Measurements from ENCODE around the gene KIAA1671. TPM values are rescaled to one million over a fixed set of nuclear protein-coding genes. Genes with fewer than 3 reads are reported as not detected.
A peak's percentile ranks its signal among the peaks of the same experiment; 100 is the strongest.

Gene KIAA1671
- total and polyA plus RNA-seq, 2 of the 13 experiments (the other 11 are each of a cell fraction or from before 2014, with no cell fraction given): 13.5 to 13.6 TPM

GRCh38 chr22:24951942-24952836 lies at the start of gene KIAA1671 (continued):
- TF ChIP-seq, protein P1, sequence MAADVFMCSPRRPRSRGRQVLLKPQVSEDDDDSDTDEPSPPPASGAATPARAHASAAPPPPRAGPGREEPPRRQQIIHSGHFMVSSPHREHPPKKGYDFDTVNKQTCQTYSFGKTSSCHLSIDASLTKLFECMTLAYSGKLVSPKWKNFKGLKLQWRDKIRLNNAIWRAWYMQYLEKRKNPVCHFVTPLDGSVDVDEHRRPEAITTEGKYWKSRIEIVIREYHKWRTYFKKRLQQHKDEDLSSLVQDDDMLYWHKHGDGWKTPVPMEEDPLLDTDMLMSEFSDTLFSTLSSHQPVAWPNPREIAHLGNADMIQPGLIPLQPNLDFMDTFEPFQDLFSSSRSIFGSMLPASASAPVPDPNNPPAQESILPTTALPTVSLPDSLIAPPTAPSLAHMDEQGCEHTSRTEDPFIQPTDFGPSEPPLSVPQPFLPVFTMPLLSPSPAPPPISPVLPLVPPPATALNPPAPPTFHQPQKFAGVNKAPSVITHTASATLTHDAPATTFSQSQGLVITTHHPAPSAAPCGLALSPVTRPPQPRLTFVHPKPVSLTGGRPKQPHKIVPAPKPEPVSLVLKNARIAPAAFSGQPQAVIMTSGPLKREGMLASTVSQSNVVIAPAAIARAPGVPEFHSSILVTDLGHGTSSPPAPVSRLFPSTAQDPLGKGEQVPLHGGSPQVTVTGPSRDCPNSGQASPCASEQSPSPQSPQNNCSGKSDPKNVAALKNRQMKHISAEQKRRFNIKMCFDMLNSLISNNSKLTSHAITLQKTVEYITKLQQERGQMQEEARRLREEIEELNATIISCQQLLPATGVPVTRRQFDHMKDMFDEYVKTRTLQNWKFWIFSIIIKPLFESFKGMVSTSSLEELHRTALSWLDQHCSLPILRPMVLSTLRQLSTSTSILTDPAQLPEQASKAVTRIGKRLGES (CRISPR knock-in tag; IDR thresholded peaks at IDR 0.05; ENCODE audit: borderline replicate concordance): no peak
- TF ChIP-seq HNRNPK (IDR thresholded peaks at IDR 0.05; ENCODE audit: low read depth, low read length, poor library complexity, severe bottlenecking) (no peak), CBX5 (CRISPR knock-in tag; IDR thresholded peaks at IDR 0.05; ENCODE audit: borderline replicate concordance) (no peak), DNMT3B (CRISPR knock-in tag; conservative IDR thresholded peaks at IDR 0.05) (no peak), ARID3A (IDR thresholded peaks at IDR 0.05; ENCODE audit: low read depth, low read length) (no peak), ZNF552 (CRISPR knock-in tag; IDR thresholded peaks at IDR 0.05; ENCODE audit: borderline replicate concordance) (peak; percentile 75; the same call in 1 of the 2 replicates), ZNF234 (CRISPR knock-in tag; conservative IDR thresholded peaks at IDR 0.05) (no peak), ELF3 (CRISPR knock-in tag; IDR thresholded peaks at IDR 0.05) (peak; percentile 25; the same call in 1 of the 2 replicates), ZBTB42 (CRISPR knock-in tag; IDR thresholded peaks at IDR 0.05) (no peak), KLF12 (CRISPR knock-in tag; IDR thresholded peaks at IDR 0.05; ENCODE audit: borderline replicate concordance) (peak; percentile 50; the same call in 1 of the 2 replicates), ZNF263 (CRISPR knock-in tag; IDR thresholded peaks at IDR 0.05) (peak; percentile 48; the same call in 1 of the 2 replicates), NR3C1 (CRISPR knock-in tag; IDR thresholded peaks at IDR 0.05) (no peak), SKI (IDR thresholded peaks at IDR 0.05; ENCODE audit: partially characterized antibody) (peak; percentile 22)
- TF ChIP-seq, protein P2, sequence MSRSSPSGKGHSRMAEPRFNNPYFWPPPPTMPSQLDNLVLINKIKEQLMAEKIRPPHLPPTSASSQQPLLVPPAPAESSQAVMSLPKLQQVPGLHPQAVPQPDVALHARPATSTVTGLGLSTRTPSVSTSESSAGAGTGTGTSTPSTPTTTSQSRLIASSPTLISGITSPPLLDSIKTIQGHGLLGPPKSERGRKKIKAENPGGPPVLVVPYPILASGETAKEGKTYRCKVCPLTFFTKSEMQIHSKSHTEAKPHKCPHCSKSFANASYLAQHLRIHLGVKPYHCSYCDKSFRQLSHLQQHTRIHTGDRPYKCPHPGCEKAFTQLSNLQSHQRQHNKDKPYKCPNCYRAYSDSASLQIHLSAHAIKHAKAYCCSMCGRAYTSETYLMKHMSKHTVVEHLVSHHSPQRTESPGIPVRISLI (CRISPR knock-in tag; IDR thresholded peaks at IDR 0.05; ENCODE audit: borderline replicate concordance): peak; percentile 54; the same call in 1 of the 2 replicates
- TF ChIP-seq, protein P3, sequence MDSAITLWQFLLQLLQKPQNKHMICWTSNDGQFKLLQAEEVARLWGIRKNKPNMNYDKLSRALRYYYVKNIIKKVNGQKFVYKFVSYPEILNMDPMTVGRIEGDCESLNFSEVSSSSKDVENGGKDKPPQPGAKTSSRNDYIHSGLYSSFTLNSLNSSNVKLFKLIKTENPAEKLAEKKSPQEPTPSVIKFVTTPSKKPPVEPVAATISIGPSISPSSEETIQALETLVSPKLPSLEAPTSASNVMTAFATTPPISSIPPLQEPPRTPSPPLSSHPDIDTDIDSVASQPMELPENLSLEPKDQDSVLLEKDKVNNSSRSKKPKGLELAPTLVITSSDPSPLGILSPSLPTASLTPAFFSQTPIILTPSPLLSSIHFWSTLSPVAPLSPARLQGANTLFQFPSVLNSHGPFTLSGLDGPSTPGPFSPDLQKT (CRISPR knock-in tag; IDR thresholded peaks at IDR 0.05; ENCODE audit: borderline replicate concordance): no peak
- TF ChIP-seq, protein P4, sequence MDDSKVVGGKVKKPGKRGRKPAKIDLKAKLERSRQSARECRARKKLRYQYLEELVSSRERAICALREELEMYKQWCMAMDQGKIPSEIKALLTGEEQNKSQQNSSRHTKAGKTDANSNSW (CRISPR knock-in tag; IDR thresholded peaks at IDR 0.05; ENCODE audit: borderline replicate concordance): no peak
- TF ChIP-seq, protein P5, sequence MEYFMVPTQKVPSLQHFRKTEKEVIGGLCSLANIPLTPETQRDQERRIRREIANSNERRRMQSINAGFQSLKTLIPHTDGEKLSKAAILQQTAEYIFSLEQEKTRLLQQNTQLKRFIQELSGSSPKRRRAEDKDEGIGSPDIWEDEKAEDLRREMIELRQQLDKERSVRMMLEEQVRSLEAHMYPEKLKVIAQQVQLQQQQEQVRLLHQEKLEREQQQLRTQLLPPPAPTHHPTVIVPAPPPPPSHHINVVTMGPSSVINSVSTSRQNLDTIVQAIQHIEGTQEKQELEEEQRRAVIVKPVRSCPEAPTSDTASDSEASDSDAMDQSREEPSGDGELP (IDR thresholded peaks at IDR 0.05; ENCODE audit: borderline replicate concordance, low read depth): no peak
- TF ChIP-seq, protein P6, sequence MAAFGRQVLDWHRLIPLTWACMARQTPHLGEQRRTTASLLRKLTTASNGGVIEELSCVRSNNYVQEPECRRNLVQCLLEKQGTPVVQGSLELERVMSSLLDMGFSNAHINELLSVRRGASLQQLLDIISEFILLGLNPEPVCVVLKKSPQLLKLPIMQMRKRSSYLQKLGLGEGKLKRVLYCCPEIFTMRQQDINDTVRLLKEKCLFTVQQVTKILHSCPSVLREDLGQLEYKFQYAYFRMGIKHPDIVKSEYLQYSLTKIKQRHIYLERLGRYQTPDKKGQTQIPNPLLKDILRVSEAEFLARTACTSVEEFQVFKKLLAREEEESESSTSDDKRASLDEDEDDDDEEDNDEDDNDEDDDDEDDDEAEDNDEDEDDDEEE (CRISPR knock-in tag; IDR thresholded peaks at IDR 0.05): no peak
